Measurements from ENCODE around the gene EIF4H. TPM values are rescaled to one million over a fixed set of nuclear protein-coding genes. Genes with fewer than 3 reads are reported as not detected.
"Not testable (repeated sequence)": the region's sequence is repeated elsewhere in the genome, so short reads cannot be mapped to it uniquely, and the experiment has no call there.

Gene EIF4H
- total RNA-seq, 1 donor from 2014 or later: 168 TPM

- no peak for DNase-seq (ENCODE audit: low spot score)
- intact Hi-C loops (cut with DNase I): no loop called here
These were observed 45.3 kb downstream of the EIF4H start for GRCh38 chr7:74219416-74219815.

- intact Hi-C loops (cut with DNase I): no loop called here
These were observed 46.1 kb downstream of the EIF4H start for GRCh38 chr7:74220229-74220628.

GRCh38 chr7:74221713-74222112 lies 47.6 kb downstream of the EIF4H start:
- no peak for DNase-seq (ENCODE audit: low spot score)
- intact Hi-C loops (cut with DNase I): no loop called here

More at GRCh38 chr7:74220229-74220628, 46.1 kb downstream of the EIF4H start:
- no peak for DNase-seq (ENCODE audit: low spot score)

GRCh38 chr7:74222851-74223710 lies 48.9 kb downstream of the EIF4H start:
- no peak for DNase-seq (ENCODE audit: low spot score)
- intact Hi-C loops (cut with DNase I): no loop called here

- DNase-seq (ENCODE audit: low spot score): no peak
- intact Hi-C loops (cut with DNase I): no loop called here
These were observed 49.8 kb downstream of the EIF4H start for GRCh38 chr7:74223711-74224510.

- DNase-seq (ENCODE audit: low spot score): no peak
- intact Hi-C loops (cut with DNase I): no loop called here
These were observed 50.3 kb downstream of the EIF4H start for GRCh38 chr7:74224511-74224832.

- DNase-seq (ENCODE audit: low spot score); intact Hi-C loops (cut with DNase I): not testable (repeated sequence)
These were observed 50.8 kb downstream of the EIF4H start for GRCh38 chr7:74224907-74225306.

GRCh38 chr7:74225400-74225799 lies 51.2 kb downstream of the EIF4H start:
- intact Hi-C loops (cut with DNase I): no loop called here
- no peak for DNase-seq (ENCODE audit: low spot score)

- DNase-seq (ENCODE audit: low spot score): peak; percentile 82
- intact Hi-C loops (cut with DNase I): no loop called here
These were observed 52.5 kb downstream of the EIF4H start for GRCh38 chr7:74226633-74227032.

GRCh38 chr7:74228951-74229900 lies 55.1 kb downstream of the EIF4H start:
- intact Hi-C loops (cut with DNase I): no loop called here
- DNase-seq (ENCODE audit: low spot score): no peak

- intact Hi-C loops (cut with DNase I): no loop called here
- DNase-seq (ENCODE audit: low spot score): no peak
These were observed 56.5 kb downstream of the EIF4H start for GRCh38 chr7:74230446-74231231.

- no peak for DNase-seq (ENCODE audit: low spot score)
- intact Hi-C loops (cut with DNase I): no loop called here
These were observed 57.1 kb downstream of the EIF4H start for GRCh38 chr7:74231232-74231590.

GRCh38 chr7:74233655-74234285 lies 59.6 kb downstream of the EIF4H start:
- no peak for DNase-seq (ENCODE audit: low spot score)
- intact Hi-C loops (cut with DNase I): no loop called here

- intact Hi-C loops (cut with DNase I): no loop called here
- DNase-seq (ENCODE audit: low spot score): no peak
These were observed 61.5 kb downstream of the EIF4H start for GRCh38 chr7:74235518-74236268.

- intact Hi-C loops (cut with DNase I): no loop called here
- DNase-seq (ENCODE audit: low spot score): no peak
These were observed 62.1 kb downstream of the EIF4H start for GRCh38 chr7:74236284-74236683.

- intact Hi-C loops (cut with DNase I): no loop called here
These were observed 66.3 kb downstream of the EIF4H start for GRCh38 chr7:74240482-74240881.

GRCh38 chr7:74242122-74242443 lies 67.9 kb downstream of the EIF4H start:
- intact Hi-C loops (cut with DNase I): no loop called here
- no peak for DNase-seq (ENCODE audit: low spot score)

More at GRCh38 chr7:74240482-74240881, 66.3 kb downstream of the EIF4H start:
- no peak for DNase-seq (ENCODE audit: low spot score)

- intact Hi-C loops (cut with DNase I): no loop called here
- DNase-seq (ENCODE audit: low spot score): no peak
These were observed 72.3 kb downstream of the EIF4H start for GRCh38 chr7:74246497-74246896.

Measured in cardiac septum (tissue), 1 donor.